ENCODE measurements around the gene ROR1.

Gene ROR1

DNA sequence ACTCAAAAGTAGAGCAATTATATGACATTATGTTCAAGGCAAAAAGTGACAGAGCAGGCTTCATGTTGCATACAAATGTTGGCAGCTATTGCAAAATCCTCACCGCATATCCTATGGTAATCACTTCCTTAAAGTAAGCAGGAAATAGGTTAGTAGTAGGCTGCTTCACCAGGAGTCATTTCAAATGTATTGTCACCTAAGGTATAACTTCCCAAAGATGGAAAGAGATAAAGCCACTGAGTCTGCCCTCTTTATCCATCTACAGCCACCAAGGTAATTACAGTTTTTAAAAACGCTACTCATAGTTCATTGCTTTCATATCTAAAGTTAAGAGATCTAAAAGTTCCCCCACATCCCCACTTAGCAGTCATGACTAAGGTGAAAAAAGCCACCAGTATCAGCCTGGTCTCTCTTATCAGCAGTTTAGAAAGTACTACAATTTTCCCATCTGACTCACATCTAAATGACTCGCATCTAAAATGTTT lies 398.0 kb downstream of the ROR1 start:
- H3K27me3 ChIP-seq (replicated peaks; ENCODE audit: control insufficient read depth, insufficient read depth, low read length): no peaks in the 10 kb centered on the region
- TF ChIP-seq, protein P1, sequence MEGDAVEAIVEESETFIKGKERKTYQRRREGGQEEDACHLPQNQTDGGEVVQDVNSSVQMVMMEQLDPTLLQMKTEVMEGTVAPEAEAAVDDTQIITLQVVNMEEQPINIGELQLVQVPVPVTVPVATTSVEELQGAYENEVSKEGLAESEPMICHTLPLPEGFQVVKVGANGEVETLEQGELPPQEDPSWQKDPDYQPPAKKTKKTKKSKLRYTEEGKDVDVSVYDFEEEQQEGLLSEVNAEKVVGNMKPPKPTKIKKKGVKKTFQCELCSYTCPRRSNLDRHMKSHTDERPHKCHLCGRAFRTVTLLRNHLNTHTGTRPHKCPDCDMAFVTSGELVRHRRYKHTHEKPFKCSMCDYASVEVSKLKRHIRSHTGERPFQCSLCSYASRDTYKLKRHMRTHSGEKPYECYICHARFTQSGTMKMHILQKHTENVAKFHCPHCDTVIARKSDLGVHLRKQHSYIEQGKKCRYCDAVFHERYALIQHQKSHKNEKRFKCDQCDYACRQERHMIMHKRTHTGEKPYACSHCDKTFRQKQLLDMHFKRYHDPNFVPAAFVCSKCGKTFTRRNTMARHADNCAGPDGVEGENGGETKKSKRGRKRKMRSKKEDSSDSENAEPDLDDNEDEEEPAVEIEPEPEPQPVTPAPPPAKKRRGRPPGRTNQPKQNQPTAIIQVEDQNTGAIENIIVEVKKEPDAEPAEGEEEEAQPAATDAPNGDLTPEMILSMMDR (IDR thresholded peaks at IDR 0.05; ENCODE audit: insufficient read depth, low read length, poor library complexity, severe bottlenecking): no peak
- DNase-seq (ENCODE audit: extremely low read depth, insufficient read length): peak; percentile 24
- no peak overlapping the region for H3K4me3 ChIP-seq (replicated peaks; ENCODE audit: low read depth, low read length)
- no peaks in the 10 kb centered on the region for H3K36me3 ChIP-seq (ENCODE audit: control insufficient read depth, insufficient read depth, low read length)

DNA sequence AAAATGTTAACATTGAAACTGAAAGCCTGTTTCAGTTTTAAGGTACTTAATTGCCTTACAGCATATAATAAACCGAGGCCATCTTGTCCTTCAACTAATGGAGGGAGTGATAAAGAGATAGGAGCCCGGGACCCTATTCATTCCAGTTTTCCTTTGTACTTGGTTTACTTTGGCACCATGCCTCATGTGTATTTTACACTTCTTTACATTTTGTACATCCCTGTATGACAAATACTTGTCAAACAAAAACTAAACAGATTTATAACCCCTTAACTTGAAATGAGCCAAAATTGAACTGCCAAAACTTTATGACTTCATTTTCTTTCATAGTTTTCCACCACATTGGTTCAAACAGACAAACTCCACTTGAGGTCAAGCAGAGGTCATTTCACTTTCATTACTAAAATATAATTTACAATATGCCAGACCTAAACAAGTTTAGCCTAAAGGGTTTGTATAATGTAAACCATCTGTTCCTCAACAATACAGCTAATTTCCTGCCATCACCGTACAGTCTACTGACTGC lies 398.7 kb downstream of the ROR1 start:
- no peak overlapping the region for H3K4me3 ChIP-seq (replicated peaks; ENCODE audit: low read depth, low read length)
- no peaks in the 10 kb centered on the region for H3K36me3 ChIP-seq (ENCODE audit: control insufficient read depth, insufficient read depth, low read length)
- peak; percentile 39 for DNase-seq (ENCODE audit: extremely low read depth, insufficient read length)
- no peaks in the 10 kb centered on the region for H3K27me3 ChIP-seq (replicated peaks; ENCODE audit: control insufficient read depth, insufficient read depth, low read length)
- TF ChIP-seq, protein P1 (IDR thresholded peaks at IDR 0.05; ENCODE audit: insufficient read depth, low read length, poor library complexity, severe bottlenecking): no peak

DNA sequence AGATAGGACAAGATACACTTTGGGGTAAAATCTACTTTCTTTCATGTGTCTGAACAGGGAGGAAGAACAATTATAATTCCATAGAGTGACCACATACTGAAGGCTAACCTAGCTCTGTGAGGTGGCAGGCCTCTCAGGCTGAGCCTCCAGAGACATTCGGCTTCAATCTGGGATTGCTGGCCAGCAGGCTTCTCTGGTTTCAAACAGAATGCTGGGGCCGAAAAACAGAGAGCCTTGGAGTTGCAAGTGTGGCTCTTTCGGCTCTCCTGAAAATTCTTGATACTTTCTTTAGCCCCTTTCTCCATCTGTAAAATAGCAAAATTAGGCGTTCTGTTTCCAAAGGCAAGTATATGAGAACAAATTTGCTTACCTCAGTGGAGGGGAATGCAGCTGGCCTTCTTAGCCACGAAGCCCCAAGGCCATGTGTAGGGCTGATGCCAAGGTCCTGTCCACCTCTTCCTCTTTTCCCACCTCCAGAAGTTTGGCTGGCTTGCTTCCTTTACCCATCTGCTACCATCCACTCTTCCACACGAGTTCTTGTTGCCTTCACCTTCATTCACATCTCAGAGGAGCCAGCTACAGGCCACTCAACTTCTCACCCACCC lies 399.6 kb downstream of the ROR1 start:
- Histone ChIP-seq H3K27me3 (replicated peaks; ENCODE audit: control insufficient read depth, insufficient read depth, low read length) (no peaks in the 10 kb centered on the region), H3K36me3 (ENCODE audit: control insufficient read depth, insufficient read depth, low read length) (no peaks in the 10 kb centered on the region), H3K4me3 (replicated peaks; ENCODE audit: low read depth, low read length) (no peak overlapping the region)
- no peak for DNase-seq (ENCODE audit: extremely low read depth, insufficient read length)
- TF ChIP-seq, protein P1 (IDR thresholded peaks at IDR 0.05; ENCODE audit: insufficient read depth, low read length, poor library complexity, severe bottlenecking): no peak

DNA sequence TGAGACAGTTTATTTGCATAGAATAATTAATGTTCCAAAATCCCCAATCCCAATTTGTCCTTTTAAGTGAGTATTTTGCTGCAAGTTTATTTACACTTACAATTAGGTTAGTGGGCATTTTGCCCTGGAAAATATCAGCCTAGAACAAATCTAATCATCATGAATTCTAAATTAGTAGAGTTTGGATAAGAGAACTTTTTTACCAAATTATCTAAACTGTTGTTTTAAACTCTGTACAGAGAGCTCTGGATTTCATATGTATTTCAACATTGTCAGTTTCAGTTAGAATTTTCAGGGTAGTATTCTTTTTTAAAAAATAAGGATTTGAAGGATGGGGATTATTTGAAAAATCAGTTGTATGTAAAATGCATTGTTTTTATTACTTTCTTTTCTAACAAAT lies 401.8 kb downstream of the ROR1 start:
- H3K36me3 ChIP-seq (ENCODE audit: control insufficient read depth, insufficient read depth, low read length): no peaks in the 10 kb centered on the region
- no peaks in the 10 kb centered on the region for H3K27me3 ChIP-seq (replicated peaks; ENCODE audit: control insufficient read depth, insufficient read depth, low read length)
- DNase-seq (ENCODE audit: extremely low read depth, insufficient read length): no peak
- TF ChIP-seq, protein P1 (IDR thresholded peaks at IDR 0.05; ENCODE audit: insufficient read depth, low read length, poor library complexity, severe bottlenecking): no peak
- H3K4me3 ChIP-seq (replicated peaks; ENCODE audit: low read depth, low read length): no peak overlapping the region

DNA sequence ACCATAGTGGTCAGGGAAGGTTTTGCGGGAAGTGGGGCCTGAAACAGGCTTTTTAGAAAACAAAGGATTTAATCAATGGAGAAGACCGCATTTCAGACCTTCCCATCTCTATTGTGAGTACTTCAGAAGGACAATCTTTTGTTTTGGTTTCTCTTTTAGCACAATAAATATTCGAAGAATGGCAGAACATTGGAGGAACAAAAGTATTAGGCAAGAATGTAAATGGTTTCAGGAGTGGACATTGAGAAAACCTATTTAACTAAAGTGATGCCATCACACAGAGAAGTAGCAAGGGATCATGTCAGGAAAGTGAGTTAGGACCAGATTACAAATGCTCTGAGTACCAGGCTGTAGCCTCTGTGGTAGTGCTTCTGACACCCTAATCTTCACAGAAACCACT lies 402.8 kb downstream of the ROR1 start:
- no peak overlapping the region for H3K4me3 ChIP-seq (replicated peaks; ENCODE audit: low read depth, low read length)
- H3K36me3 ChIP-seq (ENCODE audit: control insufficient read depth, insufficient read depth, low read length): no peaks in the 10 kb centered on the region
- DNase-seq (ENCODE audit: extremely low read depth, insufficient read length): no peak
- no peaks in the 10 kb centered on the region for H3K27me3 ChIP-seq (replicated peaks; ENCODE audit: control insufficient read depth, insufficient read depth, low read length)
- TF ChIP-seq, protein P1 (IDR thresholded peaks at IDR 0.05; ENCODE audit: insufficient read depth, low read length, poor library complexity, severe bottlenecking): no peak

All from GM06990 (cell line).